Osteocyte (in vitro differentiated cells): ENCODE data around the gene ALK. TPM values are rescaled to one million over a fixed set of nuclear protein-coding genes. Genes with fewer than 3 reads are reported as not detected.

Source experiments
- DNase-seq: peaks from one replicate; pipeline ENCODE4 v3.0.0; 2021; ENCODE audit warnings: mixed read lengths; ENCODE audit not compliant: unreplicated experiment; ENCODE audit errors: extremely low spot score
- H3K27ac Mint-ChIP-seq: one replicate; pipeline ENCODE4 v1.8.0; 2021; ENCODE audit warnings: mild to moderate bottlenecking, mixed read lengths; ENCODE audit not compliant: unreplicated experiment
- H3K27me3 Mint-ChIP-seq: one replicate; pipeline ENCODE4 v1.8.0; 2021; ENCODE audit warnings: mixed read lengths; ENCODE audit not compliant: unreplicated experiment
- H3K36me3 Mint-ChIP-seq: one replicate; pipeline ENCODE4 v1.8.0; 2021; ENCODE audit warnings: mixed read lengths; ENCODE audit not compliant: unreplicated experiment
- H3K4me1 Mint-ChIP-seq: one replicate; pipeline ENCODE4 v1.8.0; 2021; ENCODE audit warnings: mixed read lengths; ENCODE audit not compliant: unreplicated experiment
- H3K4me3 Mint-ChIP-seq: one replicate; pipeline ENCODE4 v1.8.0; 2021; ENCODE audit warnings: mild to moderate bottlenecking, moderate library complexity, mixed read lengths; ENCODE audit not compliant: unreplicated experiment
- H3K9me3 Mint-ChIP-seq: one replicate; pipeline ENCODE4 v1.8.0; 2021; ENCODE audit warnings: mixed read lengths; ENCODE audit not compliant: unreplicated experiment
- total RNA-seq: library from RNA; stranded (reverse); gene quantifications from 2 replicates; pipeline ENCODE4 v1.2.1, GENCODE V29; 2021
- TF ChIP-seq, protein P1 (sequence below): fragments of 200-600 bp; sonication (generic); IDR thresholded peaks from 2 replicates; pipeline ENCODE4 v1.5.0; 2021; ENCODE audit warnings: antibody characterized with exemption, mild to moderate bottlenecking, moderate library complexity

Gene ALK
- total RNA-seq, 1 donor from 2014 or later: not detected

GRCh38 chr2:29496198-29496597 lies 425.2 kb downstream of the ALK start:
- H3K27me3 Mint-ChIP-seq: peaks cover 3% of the 10 kb centered on the region
- DNase-seq: no peak
- H3K9me3 Mint-ChIP-seq: no peaks in the 10 kb centered on the region
- H3K4me1 Mint-ChIP-seq: no peaks in the 10 kb centered on the region
- H3K27ac Mint-ChIP-seq: no peak overlapping the region
- H3K36me3 Mint-ChIP-seq: no peaks in the 10 kb centered on the region
- TF ChIP-seq, protein P1, sequence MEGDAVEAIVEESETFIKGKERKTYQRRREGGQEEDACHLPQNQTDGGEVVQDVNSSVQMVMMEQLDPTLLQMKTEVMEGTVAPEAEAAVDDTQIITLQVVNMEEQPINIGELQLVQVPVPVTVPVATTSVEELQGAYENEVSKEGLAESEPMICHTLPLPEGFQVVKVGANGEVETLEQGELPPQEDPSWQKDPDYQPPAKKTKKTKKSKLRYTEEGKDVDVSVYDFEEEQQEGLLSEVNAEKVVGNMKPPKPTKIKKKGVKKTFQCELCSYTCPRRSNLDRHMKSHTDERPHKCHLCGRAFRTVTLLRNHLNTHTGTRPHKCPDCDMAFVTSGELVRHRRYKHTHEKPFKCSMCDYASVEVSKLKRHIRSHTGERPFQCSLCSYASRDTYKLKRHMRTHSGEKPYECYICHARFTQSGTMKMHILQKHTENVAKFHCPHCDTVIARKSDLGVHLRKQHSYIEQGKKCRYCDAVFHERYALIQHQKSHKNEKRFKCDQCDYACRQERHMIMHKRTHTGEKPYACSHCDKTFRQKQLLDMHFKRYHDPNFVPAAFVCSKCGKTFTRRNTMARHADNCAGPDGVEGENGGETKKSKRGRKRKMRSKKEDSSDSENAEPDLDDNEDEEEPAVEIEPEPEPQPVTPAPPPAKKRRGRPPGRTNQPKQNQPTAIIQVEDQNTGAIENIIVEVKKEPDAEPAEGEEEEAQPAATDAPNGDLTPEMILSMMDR: no peak
- H3K4me3 Mint-ChIP-seq: no peak overlapping the region

DNA sequence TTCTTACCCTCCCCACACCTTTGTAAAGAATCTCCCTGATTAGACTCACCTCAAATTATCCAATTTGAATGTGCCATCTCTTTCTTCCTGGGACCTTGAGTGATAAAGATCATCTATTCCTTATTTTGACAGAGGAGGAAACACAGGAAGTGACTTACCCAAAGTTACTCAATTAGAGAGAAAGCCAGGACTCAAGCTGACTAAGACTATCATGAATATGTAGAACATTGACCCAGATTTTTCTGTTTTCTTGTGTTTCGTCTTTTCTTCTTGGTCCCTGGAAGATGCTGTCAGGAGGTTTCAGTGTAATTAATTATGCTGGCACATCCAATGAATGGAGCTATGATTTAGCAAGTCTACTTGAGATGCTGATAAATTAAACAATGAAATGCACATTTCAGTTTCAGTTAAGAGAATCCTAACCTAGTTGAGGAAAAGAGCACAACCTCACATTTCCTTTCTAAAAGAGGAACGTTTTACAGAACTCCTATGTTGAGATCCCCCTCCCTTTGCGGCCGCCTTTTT lies 425.8 kb downstream of the ALK start:
- TF ChIP-seq, protein P1: no peak
- no peak overlapping the region for H3K27ac Mint-ChIP-seq
- H3K36me3 Mint-ChIP-seq: no peaks in the 10 kb centered on the region
- H3K4me1 Mint-ChIP-seq: no peaks in the 10 kb centered on the region
- H3K4me3 Mint-ChIP-seq: no peak overlapping the region
- peaks cover 3% of the 10 kb centered on the region for H3K27me3 Mint-ChIP-seq
- no peak for DNase-seq
- H3K9me3 Mint-ChIP-seq: no peaks in the 10 kb centered on the region

- no peaks in the 10 kb centered on the region for H3K9me3 Mint-ChIP-seq
- no peak for DNase-seq
- no peak overlapping the region for H3K4me3 Mint-ChIP-seq
Measured at GRCh38 chr2:29495068-29495467, 426.3 kb downstream of the ALK start.

GRCh38 chr2:29492701-29493100 lies 428.7 kb downstream of the ALK start:
- Mint-ChIP-seq H3K4me3 (no peak overlapping the region), H3K4me1 (no peaks in the 10 kb centered on the region), H3K27me3 (peaks cover 3% of the 10 kb centered on the region), H3K9me3 (no peaks in the 10 kb centered on the region), H3K27ac (no peak overlapping the region), H3K36me3 (no peaks in the 10 kb centered on the region)
- TF ChIP-seq, protein P1: no peak
- DNase-seq: no peak

More at GRCh38 chr2:29495068-29495467, 426.3 kb downstream of the ALK start:
- H3K4me1 Mint-ChIP-seq: no peaks in the 10 kb centered on the region
- TF ChIP-seq, protein P1: no peak
- no peaks in the 10 kb centered on the region for H3K36me3 Mint-ChIP-seq
- peaks cover 3% of the 10 kb centered on the region for H3K27me3 Mint-ChIP-seq
- H3K27ac Mint-ChIP-seq: no peak overlapping the region

DNA sequence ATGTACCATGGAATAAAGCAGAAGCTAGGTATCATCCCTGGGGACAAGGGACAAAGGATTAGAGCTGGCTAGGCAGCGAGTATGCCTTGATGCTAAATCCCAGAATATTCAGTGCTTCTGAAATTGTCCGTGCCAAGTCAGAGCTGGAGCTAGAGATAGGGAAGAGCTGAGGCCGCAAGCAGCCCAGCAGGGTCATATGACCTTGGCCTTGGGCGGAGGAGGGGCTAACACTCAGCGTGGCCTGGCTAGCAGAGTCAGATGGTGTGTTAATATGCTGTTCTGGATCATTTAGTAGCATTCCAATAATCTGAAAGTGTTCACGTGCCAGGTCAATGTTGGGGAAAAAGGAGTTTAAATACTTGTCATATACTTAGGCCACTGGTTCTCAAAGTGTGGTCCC lies 431.3 kb downstream of the ALK start:
- H3K4me3 Mint-ChIP-seq: no peak overlapping the region
- H3K27me3 Mint-ChIP-seq: peaks cover 12% of the 10 kb centered on the region

More for the DNA sequence above, 431.3 kb downstream of the ALK start:
- Mint-ChIP-seq H3K4me1 (no peaks in the 10 kb centered on the region), H3K27ac (no peak overlapping the region), H3K9me3 (no peaks in the 10 kb centered on the region), H3K36me3 (no peaks in the 10 kb centered on the region)
- no peak for DNase-seq
- TF ChIP-seq, protein P1: no peak
